Measurements from ENCODE around the gene ISCA1. TPM values are rescaled to one million over a fixed set of nuclear protein-coding genes. Genes with fewer than 3 reads are reported as not detected.
"Not testable (repeated sequence)": the region's sequence is repeated elsewhere in the genome, so short reads cannot be mapped to it uniquely, and the experiment has no call there.

ISCA1 gene
- total RNA-seq, result 94.2 TPM

DNA sequence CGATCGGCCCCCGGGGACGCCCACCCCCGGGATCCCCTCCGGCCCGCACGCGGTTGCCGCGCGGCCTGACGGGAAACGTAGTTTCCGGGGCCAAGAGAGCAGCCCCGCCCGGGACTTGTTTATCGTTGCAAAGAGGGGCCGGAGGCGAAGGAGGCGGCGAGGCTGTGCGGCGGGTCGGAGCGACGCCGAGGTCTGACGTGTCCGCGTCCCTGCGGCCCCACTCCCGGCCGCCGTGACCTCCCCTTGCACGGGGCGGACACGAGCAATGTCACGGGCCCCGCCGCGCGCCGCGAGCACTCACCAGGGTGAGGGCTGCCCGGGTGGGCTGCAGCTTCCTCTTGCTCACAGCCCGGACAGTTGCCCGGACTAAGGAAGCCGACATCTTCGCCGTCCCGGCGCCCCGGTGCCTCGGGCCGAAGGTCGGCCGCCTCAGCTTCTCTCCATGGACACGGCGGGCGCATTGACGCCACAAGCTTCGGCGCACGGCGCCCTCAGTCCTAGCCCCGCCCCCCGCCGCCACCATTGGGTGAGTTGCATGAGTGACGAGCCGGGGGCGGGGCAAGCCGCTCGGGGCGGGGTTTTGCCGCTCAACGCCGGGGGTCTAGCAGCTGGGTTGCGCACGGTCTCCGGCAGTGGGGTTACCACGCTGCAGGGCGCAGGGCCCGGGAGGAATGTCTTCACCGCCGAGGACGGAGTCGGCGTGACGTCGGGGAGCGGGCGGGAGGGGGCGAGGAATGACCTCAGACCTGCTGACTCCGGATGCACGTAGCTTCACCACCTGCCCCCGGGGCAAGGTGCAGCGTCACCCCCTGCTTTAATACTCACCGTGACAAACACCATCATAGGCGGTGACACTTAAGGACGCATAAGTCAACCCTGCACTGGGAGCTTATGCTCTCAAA lies at the start of gene ISCA1:
ISCA1 (minus strand) TSS at position 462 of the 902 bp plus-strand sequence; CDS start at position 382, 80 bp downstream.
- peak; percentile 94 for DNase-seq

GRCh38 chr9:86330186-86330585 lies 47.8 kb upstream of the ISCA1 start:
- DNase-seq, result no peak

DNA sequence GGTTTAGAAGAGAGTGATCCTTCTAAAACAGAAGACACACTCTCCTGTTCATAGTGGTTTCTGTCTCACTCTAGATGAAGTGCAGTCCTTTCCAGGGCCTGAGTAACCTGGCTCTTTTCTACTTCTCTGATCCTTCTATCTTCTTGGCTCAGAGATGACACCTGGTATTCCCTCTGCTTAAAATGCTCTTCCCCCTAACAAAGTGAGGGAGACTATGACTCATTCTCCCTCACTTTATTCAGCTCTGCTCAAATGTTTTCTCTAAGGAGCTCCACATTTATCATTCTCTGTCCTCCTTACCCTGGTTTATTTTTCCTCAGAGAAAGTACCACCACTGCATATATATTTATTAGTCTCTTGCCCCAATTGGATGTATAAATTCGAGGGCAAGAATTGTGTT lies 47.3 kb upstream of the ISCA1 start:
- no peak for DNase-seq

- no peak for DNase-seq
These were observed 45.8 kb upstream of the ISCA1 start for GRCh38 chr9:86328156-86328555.

- DNase-seq, result no peak
These were observed 44.2 kb upstream of the ISCA1 start for GRCh38 chr9:86326536-86326935.

- no peak for DNase-seq
These were observed 42.6 kb upstream of the ISCA1 start for GRCh38 chr9:86324901-86325300.

DNA sequence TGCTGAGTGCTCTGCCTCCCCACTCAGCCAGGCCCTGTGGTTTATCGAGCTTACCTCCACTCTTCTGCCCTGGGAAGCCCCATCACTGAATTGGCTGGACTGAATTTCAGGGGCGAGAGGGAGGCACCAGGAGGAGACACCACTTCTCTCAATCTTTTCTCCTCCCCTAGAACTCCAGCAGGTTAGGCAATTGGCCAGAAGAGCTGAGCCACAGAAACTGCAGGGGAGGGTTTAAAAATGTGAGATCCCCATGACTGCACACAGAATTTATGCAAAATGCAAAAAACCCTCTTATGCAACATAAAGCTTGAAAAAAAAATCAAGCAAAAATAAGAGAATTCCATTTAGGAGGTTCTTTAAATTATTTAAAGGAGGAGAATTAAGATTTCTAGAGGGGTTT lies 42.0 kb upstream of the ISCA1 start:
- DNase-seq, result peak; percentile 21

DNA sequence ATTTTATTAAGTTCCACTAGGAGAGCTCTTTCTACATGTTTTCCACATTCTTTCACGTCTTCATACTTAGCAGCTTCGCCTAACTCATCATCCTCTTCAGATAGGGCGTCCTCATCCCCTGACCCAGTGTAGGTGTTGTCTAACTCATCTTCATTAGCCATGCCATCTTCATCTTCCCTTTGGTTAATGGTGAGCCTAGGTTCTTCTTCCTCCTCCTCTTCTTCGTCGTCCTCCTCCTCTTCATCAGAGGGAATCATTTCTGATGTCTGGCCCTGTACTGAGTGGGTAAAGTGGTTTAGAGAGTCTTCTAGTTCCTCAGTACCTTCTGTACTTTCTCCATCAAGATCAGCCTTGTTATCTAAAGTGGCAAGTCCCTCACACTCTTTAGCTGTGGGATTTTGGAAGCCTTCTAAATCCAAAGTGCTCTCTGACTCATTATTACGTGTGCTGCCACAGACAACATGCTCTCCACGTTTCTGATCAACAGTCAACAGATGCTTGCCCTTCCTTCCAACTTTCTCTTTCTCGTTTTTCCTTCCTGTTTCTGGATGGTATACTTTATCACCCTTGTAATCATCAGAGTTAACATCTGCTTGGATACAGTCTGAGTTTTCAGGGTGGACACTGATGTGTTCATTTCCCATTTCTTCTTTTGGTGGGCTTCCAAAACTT lies 40.8 kb upstream of the ISCA1 start:
- DNase-seq, result no peak

DNA sequence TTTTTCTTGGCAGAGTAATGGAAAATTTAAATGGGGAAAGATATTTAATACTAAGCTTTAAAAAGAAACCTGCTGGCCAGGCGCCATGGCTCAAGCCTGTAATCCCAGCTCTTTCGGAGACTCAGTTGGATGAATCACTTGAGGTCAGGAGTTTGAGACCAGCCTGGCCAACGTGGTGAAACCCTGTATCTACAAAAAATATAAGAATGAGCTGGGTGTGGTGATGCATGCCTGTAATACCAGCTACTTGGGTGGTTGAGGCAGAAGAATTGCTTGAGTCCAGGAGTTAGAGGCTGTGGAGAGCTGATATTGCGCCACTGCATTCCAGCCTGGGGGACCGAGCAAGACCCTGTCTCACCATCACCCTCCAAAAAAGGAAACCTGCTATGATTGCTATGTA lies 39.0 kb upstream of the ISCA1 start:
- no peak for DNase-seq

DNA sequence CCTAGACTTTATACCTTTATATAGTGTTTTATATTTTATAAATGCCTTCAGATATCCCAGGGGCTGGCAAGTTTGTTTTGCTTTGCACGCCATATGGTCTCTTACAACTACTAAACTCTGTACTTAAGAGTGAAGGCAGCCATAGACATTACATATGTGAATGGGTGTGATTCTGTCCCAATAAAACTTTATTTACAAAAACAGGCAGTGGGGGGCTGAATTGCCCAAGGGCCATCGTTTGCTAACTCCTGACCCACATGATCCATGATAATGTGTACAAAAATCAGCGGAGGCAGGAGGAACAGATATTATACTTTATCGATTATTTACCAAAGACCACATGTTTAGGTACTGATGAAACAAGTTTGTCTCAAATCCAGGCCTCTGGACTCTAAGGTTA lies 35.8 kb upstream of the ISCA1 start:
- DNase-seq, result no peak

DNA sequence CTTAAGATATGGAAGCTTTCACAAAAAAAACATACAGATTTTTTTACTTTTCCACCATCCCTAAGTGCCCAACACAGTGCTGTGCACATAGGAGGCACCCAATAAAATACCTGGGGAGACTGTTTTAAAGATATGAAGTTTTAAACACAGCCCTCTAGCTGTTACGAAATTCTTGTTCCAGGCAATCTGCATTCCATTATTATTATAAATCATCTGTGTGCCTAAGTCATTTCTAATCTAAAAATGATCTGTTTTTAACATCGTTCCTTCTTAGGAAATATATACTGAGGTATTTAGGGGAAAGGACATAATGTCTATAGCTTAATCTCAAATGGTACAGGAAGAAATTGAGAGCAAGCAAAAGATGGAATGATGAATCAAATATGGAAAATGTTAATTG lies 32.7 kb upstream of the ISCA1 start:
- no peak for DNase-seq

DNA sequence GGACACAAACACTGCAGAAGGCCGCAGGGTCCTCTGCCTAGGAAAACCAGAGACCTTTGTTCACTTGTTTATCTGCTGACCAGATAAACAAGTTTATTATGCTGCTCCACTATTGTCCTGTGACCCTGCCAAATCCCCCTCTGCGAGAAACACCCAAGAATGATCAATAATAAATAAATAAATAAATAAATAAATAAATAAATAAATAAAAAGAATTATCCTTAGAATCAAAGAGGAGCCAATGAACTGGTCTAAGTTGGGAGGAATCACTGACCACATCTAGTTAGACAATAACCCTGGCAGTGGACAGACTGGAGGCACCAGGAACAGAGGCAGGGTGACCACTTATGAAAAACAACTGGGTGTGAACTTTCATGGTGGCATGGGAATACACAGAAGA lies 30.6 kb upstream of the ISCA1 start:
- not testable (repeated sequence) for DNase-seq

GRCh38 chr9:86308687-86309086 lies 26.3 kb upstream of the ISCA1 start:
- no peak for DNase-seq

- DNase-seq, result no peak
These were observed 21.9 kb upstream of the ISCA1 start for GRCh38 chr9:86304236-86304730.

GRCh38 chr9:86303316-86303975 lies 21.1 kb upstream of the ISCA1 start:
- DNase-seq, result no peak

- no peak for DNase-seq
These were observed 19.3 kb upstream of the ISCA1 start for GRCh38 chr9:86301686-86302085.

- DNase-seq, result no peak
These were observed 18.4 kb upstream of the ISCA1 start for GRCh38 chr9:86300701-86301100.

DNA sequence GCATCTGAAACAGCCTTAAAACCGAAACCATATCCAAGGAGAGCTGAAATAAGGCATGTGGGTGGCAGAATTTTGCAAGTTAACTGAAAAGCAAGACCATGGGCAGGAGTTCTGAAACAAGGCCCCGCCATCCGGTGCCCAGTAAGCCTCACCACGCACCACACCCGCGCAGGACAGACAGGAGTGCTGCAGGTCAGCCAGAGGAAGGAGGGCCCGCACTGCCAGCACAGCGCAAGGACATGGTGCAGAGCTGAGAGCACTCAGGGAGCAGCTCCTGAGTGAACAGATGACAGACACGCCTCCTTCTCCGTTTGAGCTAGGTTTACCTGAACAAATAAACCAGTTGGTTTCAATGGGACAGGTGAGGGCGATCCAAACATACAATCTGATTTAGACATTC lies 16.5 kb upstream of the ISCA1 start:
- peak; percentile 8 for DNase-seq

DNA sequence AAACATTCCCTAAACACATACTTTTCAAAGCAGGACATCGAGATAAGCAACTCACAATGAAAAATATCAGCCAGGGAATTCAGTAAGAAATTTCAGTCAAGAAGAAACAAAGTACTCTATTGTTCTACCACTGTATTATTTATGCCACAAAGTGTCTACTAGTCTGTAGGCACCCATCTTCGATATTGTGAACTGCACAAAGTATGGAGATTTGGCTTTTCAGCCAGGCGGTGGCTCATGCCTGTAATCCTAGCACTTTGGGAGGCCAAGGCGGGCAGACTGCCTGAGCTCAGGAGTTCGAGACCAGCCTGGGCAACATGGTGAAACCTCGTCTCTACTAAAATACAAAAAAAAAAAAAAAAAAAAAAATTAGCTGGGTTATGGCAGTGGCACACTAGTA lies 8.0 kb upstream of the ISCA1 start:
- not testable (repeated sequence) for DNase-seq

DNA sequence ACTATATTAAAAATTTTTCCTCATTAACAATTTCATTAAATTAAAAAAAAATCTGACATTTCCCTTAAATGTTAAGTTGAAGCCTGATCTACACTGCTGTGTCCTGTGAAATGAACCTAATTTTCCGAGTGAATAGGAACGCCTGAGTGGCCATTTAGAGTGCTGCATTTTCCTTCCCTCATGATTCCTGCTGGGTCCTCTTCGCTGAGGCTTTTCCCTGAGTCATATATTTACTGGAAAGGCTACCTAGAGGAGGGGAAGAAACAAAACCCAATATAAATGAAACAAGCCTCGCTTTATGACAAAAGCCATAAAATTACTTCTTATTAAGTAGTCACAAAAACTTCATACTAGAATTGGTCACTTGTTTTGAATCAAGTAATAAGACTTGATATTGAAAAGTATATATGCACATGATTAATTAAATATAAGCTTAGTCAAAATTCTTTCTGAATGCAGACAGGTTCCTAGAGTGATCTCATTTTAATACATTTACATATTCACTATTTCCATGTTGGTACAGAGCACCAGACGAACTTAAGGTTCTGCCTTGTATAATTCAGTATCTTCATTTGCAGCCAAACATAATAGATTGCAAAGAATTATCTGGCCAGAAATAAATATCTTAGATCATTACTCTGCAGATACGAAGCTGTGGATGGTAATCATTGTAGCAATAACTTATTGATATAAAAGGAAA lies 6.3 kb upstream of the ISCA1 start:
- DNase-seq, result no peak

DNA sequence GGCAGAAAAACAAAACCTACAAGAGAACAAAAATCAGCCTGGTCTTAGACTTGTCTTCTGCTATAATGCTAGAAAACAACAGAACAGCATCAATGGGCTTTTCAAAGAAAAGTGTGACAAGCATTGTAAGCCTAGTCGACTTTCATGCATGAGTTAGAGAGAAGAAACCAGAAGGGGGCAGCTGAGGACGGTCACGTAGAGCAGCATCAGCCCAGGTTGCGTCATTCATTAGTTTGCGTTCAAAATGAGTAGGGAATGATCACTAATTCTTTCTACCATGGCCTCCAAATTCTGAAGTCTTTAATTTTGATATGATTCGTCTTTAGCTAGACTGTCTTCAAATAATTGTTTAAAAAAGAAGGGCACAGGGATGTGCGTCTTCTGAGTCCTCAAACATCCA lies 4.7 kb upstream of the ISCA1 start:
- DNase-seq, result no peak

- DNase-seq, result no peak
These were observed 3.9 kb upstream of the ISCA1 start for GRCh38 chr9:86286278-86286677.

Measured in occipital lobe (tissue), 2 donors.